HG02885 (cell line): ENCODE data around the gene PSMB7.

ENCODE experiments used
- ATAC-seq: cut with Tn5 transposase; IDR thresholded peaks from one replicate; pipeline ENCODE4 v1.9.1; 2021; ENCODE audit warnings: mild to moderate bottlenecking; ENCODE audit not compliant: unreplicated experiment, poor library complexity

Gene PSMB7

GRCh38 chr9:124308606-124309491 lies 106.4 kb downstream of the PSMB7 start:
- no peak for ATAC-seq

GRCh38 chr9:124307379-124308030 lies 107.7 kb downstream of the PSMB7 start:
- no peak for ATAC-seq

- ATAC-seq = no peak
Observed at GRCh38 chr9:124306098-124306735, 109.0 kb downstream of the PSMB7 start.

GRCh38 chr9:124304285-124304684 lies 111.0 kb downstream of the PSMB7 start:
- no peak for ATAC-seq

GRCh38 chr9:124303762-124304161 lies 111.5 kb downstream of the PSMB7 start:
- no peak for ATAC-seq
